A673 (cell line): Measurements from ENCODE around the gene FCHSD2. TPM values are rescaled to one million over a fixed set of nuclear protein-coding genes. Genes with fewer than 3 reads are reported as not detected.

ENCODE experiments used
- BruUV-seq: library from RNA; stranded (reverse); fragments of 400-500 nt; replicated peaks from 2 replicates; lab custom pipeline; 2021; lab: Mats Ljungman, UMichigan
- CTCF ChIA-PET: fragments of 300-600 bp; sonication (Branson Sonifier 250); formaldehyde crosslinking; loops from one replicate; lab custom pipeline; 2022; ENCODE audit warnings: antibody characterized with exemption; lab: Charles Lee
- POLR2A ChIA-PET: fragments of 300-600 bp; sonication (Branson Sonifier 250); formaldehyde crosslinking; loops from one replicate; lab custom pipeline; 2022; ENCODE audit warnings: antibody characterized with exemption; ENCODE audit not compliant: low non-redundant PET; lab: Charles Lee
- DNase-seq: peaks from one replicate; pipeline ENCODE4 v3.0.0-alpha.2; 2015; ENCODE audit warnings: low spot score
- H3K27ac ChIP-seq: fragments of 200-600 bp; sonication (generic); 2 replicates; pipeline ENCODE4 v1.5.1; 2016; ENCODE audit warnings: mixed run types, low read depth, mild to moderate bottlenecking, mixed read lengths, antibody characterized with exemption, low read length; ENCODE audit not compliant: poor library complexity, severe bottlenecking
- H3K27me3 ChIP-seq: fragments of 200-600 bp; sonication (generic); replicated peaks from 2 replicates; pipeline ENCODE4 v1.6.1; 2017; ENCODE audit warnings: mixed run types, low read depth, mild to moderate bottlenecking, mixed read lengths, antibody characterized with exemption, low read length; ENCODE audit not compliant: insufficient read depth, poor library complexity
- H3K36me3 ChIP-seq: fragments of 200-600 bp; sonication (generic); 2 replicates; pipeline ENCODE4 v1.6.1; 2016; ENCODE audit warnings: mixed run types, mild to moderate bottlenecking, mixed read lengths, antibody characterized with exemption, low read length; ENCODE audit not compliant: insufficient read depth, poor library complexity, severe bottlenecking
- H3K4me1 ChIP-seq: fragments of 200-600 bp; sonication (generic); 2 replicates; pipeline ENCODE4 v1.6.1; 2017; ENCODE audit warnings: mixed run types, mild to moderate bottlenecking, mixed read lengths, antibody characterized with exemption, low read length; ENCODE audit not compliant: insufficient read depth, poor library complexity, severe bottlenecking
- H3K4me3 ChIP-seq: fragments of 200-600 bp; sonication (generic); 2 replicates; pipeline ENCODE4 v1.5.1; 2016; ENCODE audit warnings: low read depth, mixed run types, mild to moderate bottlenecking, mixed read lengths, low read length; ENCODE audit not compliant: poor library complexity, severe bottlenecking
- H3K9me3 ChIP-seq: fragments of 200-600 bp; sonication (generic); 2 replicates; pipeline ENCODE4 v1.6.1; 2016; ENCODE audit warnings: mixed run types, low read depth, mild to moderate bottlenecking, mixed read lengths, antibody characterized with exemption, low read length; ENCODE audit not compliant: poor library complexity, severe bottlenecking
- CTCF ChIP-seq: fragments of 300-800, 200-600 bp; sonication (generic); conservative IDR thresholded peaks from 2 replicates; pipeline ENCODE4 v1.5.1; 2017; ENCODE audit warnings: low read depth, mild to moderate bottlenecking, antibody characterized with exemption, low read length, moderate library complexity, mixed read lengths
- EZH2 ChIP-seq: fragments of 200-600 bp; sonication (generic); IDR thresholded peaks from 2 replicates; pipeline ENCODE4 v1.6.1; 2017; ENCODE audit warnings: borderline replicate concordance, low read depth, mild to moderate bottlenecking, mixed read lengths, antibody characterized with exemption, low read length; ENCODE audit not compliant: poor library complexity, severe bottlenecking
- intact Hi-C: fragments of 100-400 bp; cut with micrococcal nuclease; formaldehyde crosslinking; loops from one replicate; pipeline ENCODE4 v1.10.0; 2022; ENCODE audit not compliant: unreplicated experiment
- total RNA-seq: library from RNA; stranded (reverse); gene quantifications from 2 replicates; pipeline ENCODE4 v1.2.3, GENCODE V29; 2021

FCHSD2 gene
- total RNA-seq, 1 experiment from 2014 or later: 44.7 TPM

GRCh38 chr11:72951888-72952287 lies 190.2 kb downstream of the FCHSD2 start:
- TF ChIP-seq EZH2: no peak
- no peak for TF ChIP-seq CTCF
- no peaks in the 10 kb centered on the region for H3K27me3 ChIP-seq
- H3K4me1 ChIP-seq: no peaks in the 10 kb centered on the region
- ChIA-PET CTCF (no interaction called here), POLR2A (no interaction called here)
- no peak for DNase-seq
- no peak overlapping the region for H3K4me3 ChIP-seq
- no peak overlapping the region for H3K27ac ChIP-seq
- H3K9me3 ChIP-seq: no peaks in the 10 kb centered on the region
- BruUV-seq: no TSS peak
- H3K36me3 ChIP-seq: no peaks in the 10 kb centered on the region
- intact Hi-C loops: no loop called here

- no TSS peak for BruUV-seq
- CTCF ChIA-PET: no interaction called here
- H3K27ac ChIP-seq: no peak overlapping the region
- H3K4me3 ChIP-seq: no peak overlapping the region
- DNase-seq: no peak
- intact Hi-C loops: no loop called here
- H3K9me3 ChIP-seq: no peaks in the 10 kb centered on the region
- H3K27me3 ChIP-seq: no peaks in the 10 kb centered on the region
- POLR2A ChIA-PET: no interaction called here
- TF ChIP-seq EZH2: no peak
- TF ChIP-seq CTCF: no peak
- no peaks in the 10 kb centered on the region for H3K36me3 ChIP-seq
- no peaks in the 10 kb centered on the region for H3K4me1 ChIP-seq
These were observed 190.9 kb downstream of the FCHSD2 start for GRCh38 chr11:72951193-72951592.

GRCh38 chr11:72950685-72951084 lies 191.4 kb downstream of the FCHSD2 start:
- TF ChIP-seq EZH2 (no peak), CTCF (no peak)
- ChIA-PET POLR2A (no interaction called here), CTCF (no interaction called here)
- Histone ChIP-seq H3K4me3 (no peak overlapping the region), H3K27me3 (no peaks in the 10 kb centered on the region), H3K9me3 (no peaks in the 10 kb centered on the region), H3K27ac (no peak overlapping the region), H3K4me1 (no peaks in the 10 kb centered on the region), H3K36me3 (no peaks in the 10 kb centered on the region)
- no TSS peak for BruUV-seq
- intact Hi-C loops: no loop called here
- no peak for DNase-seq
